HT-29 (cell line): ENCODE measurements around the gene APOD. TPM values are rescaled to one million over a fixed set of nuclear protein-coding genes. Genes with fewer than 3 reads are reported as not detected.

Source experiments
- DNase-seq: peaks from one replicate; pipeline ENCODE4 v3.0.0-alpha.2; 2015; ENCODE audit warnings: low spot score
- total RNA-seq: library from RNA; depleted of rRNA; stranded (reverse); fragments of >200 nt; shearing (Covaris generic); gene quantifications from 2 replicates; pipeline ENCODE4 v1.2.3, GENCODE V29; 2014

The APOD gene
- total RNA-seq, 1 experiment from 2014 or later: 0.58 TPM

- DNase-seq: no peak
These were observed 4.1 kb upstream of the APOD start for GRCh38 chr3:195587824-195588223.

GRCh38 chr3:195587406-195587805 lies 3.7 kb upstream of the APOD start:
- no peak for DNase-seq

- no peak for DNase-seq
These were observed 767 bp upstream of the APOD start for GRCh38 chr3:195584543-195584870.

GRCh38 chr3:195582947-195583346 lies 793 bp downstream of the APOD start:
- peak; percentile 54 for DNase-seq

- no peak for DNase-seq
These were observed 2.8 kb downstream of the APOD start for GRCh38 chr3:195580744-195581443.

GRCh38 chr3:195579281-195579680 lies 4.5 kb downstream of the APOD start:
- no peak for DNase-seq

GRCh38 chr3:195578565-195578964 lies 5.2 kb downstream of the APOD start:
- no peak for DNase-seq

- no peak for DNase-seq
These were observed 6.0 kb downstream of the APOD start for GRCh38 chr3:195577645-195578177.

GRCh38 chr3:195574497-195575304 lies 9.0 kb downstream of the APOD start:
- DNase-seq: no peak

GRCh38 chr3:195573611-195574496 lies 9.9 kb downstream of the APOD start:
- no peak for DNase-seq

GRCh38 chr3:195571361-195571760 lies 12.4 kb downstream of the APOD start:
- no peak for DNase-seq

GRCh38 chr3:195570912-195571311 lies 12.8 kb downstream of the APOD start:
- DNase-seq: no peak

GRCh38 chr3:195570344-195570743 lies 13.4 kb downstream of the APOD start:
- DNase-seq: no peak

- no peak for DNase-seq
These were observed 15.1 kb downstream of the APOD start for GRCh38 chr3:195568630-195569029.

GRCh38 chr3:195566797-195567196 lies 16.9 kb downstream of the APOD start:
- DNase-seq: no peak

- DNase-seq: no peak
These were observed 18.0 kb downstream of the APOD start for GRCh38 chr3:195565716-195566115.

- no peak for DNase-seq
These were observed 20.4 kb downstream of the APOD start for GRCh38 chr3:195563317-195563716.

- peak; percentile 69 for DNase-seq
These were observed 23.9 kb downstream of the APOD start for GRCh38 chr3:195559723-195560409.

- DNase-seq: peak; percentile 74
These were observed 25.1 kb downstream of the APOD start for GRCh38 chr3:195558602-195559001.

- DNase-seq: no peak
These were observed 26.4 kb downstream of the APOD start for GRCh38 chr3:195557322-195557721.

- peak; percentile 58 for DNase-seq
These were observed 27.4 kb downstream of the APOD start for GRCh38 chr3:195556390-195556789.
